ENCODE measurements around the gene BTF3L4. TPM values are rescaled to one million over a fixed set of nuclear protein-coding genes. Genes with fewer than 3 reads are reported as not detected.

BTF3L4 gene
- total RNA-seq, 2 donors from 2014 or later = 23.1 to 26.5 TPM

- Histone ChIP-seq H3K27me3 (no peaks in the 10 kb centered on the region), H3K36me3 (replicated peaks in 1 of 2; ENCODE audit: insufficient read depth in 1 of 2, low read depth in 2 of 2) (no peaks in the 10 kb centered on the region), H3K9me3 (no peaks in the 10 kb centered on the region), H3K27ac (no peak overlapping the region), H3K4me1 (peaks cover 8% of the 10 kb centered on the region), H3K4me3 (no peak overlapping the region)
- no peak for TF ChIP-seq POLR2A (IDR thresholded peaks at IDR 0.05)
- no peak for TF ChIP-seq CTCF (IDR thresholded peaks at IDR 0.05)
- intact Hi-C loops (cut with DNase I) = no loop called here
- ATAC-seq (peak; percentile 24), DNase-seq (no peak)
- 34 to 40% methylated on average over 3 of the region's 3 CpGs for WGBS, 2 donors
Measured at GRCh38 chr1:52112489-52112888, 56.4 kb downstream of the BTF3L4 start.

- Histone ChIP-seq H3K4me1 (peaks cover 30% of the 10 kb centered on the region), H3K36me3 (replicated peaks in 1 of 2; ENCODE audit: insufficient read depth in 1 of 2, low read depth in 2 of 2) (no peaks in the 10 kb centered on the region), H3K27ac (no peak overlapping the region), H3K4me3 (no peak overlapping the region), H3K9me3 (no peaks in the 10 kb centered on the region), H3K27me3 (no peaks in the 10 kb centered on the region)
- ATAC-seq = no peak
- WGBS, 2 donors = 46 to 53% methylated on average over 12 of the region's 12 CpGs
- DNase-seq = no peak
- no peak for TF ChIP-seq POLR2A (IDR thresholded peaks at IDR 0.05)
- no peak for TF ChIP-seq CTCF (IDR thresholded peaks at IDR 0.05)
- intact Hi-C loops (cut with DNase I) = loop anchor here (10.0 kb wide), 1 partner anchor 175 kb away; no protein-coding TSS in a partner anchor
Measured at GRCh38 chr1:52119301-52120079, 63.4 kb downstream of the BTF3L4 start.

- peak; percentile 29 to 61 (median 42) for DNase-seq
- WGBS, 2 donors = 28 to 32% methylated on average over 2 of the region's 2 CpGs
- no peak overlapping the region for H3K4me3 ChIP-seq
Measured at GRCh38 chr1:52122384-52122783, 66.3 kb downstream of the BTF3L4 start.

GRCh38 chr1:52123622-52124021, 67.5 kb downstream of the BTF3L4 start:
- Histone ChIP-seq H3K27me3 (no peaks in the 10 kb centered on the region), H3K9me3 (no peaks in the 10 kb centered on the region), H3K36me3 (replicated peaks in 1 of 2; ENCODE audit: insufficient read depth in 1 of 2, low read depth in 2 of 2) (no peaks in the 10 kb centered on the region), H3K4me1 (peaks cover 30% of the 10 kb centered on the region), H3K27ac (no peak overlapping the region), H3K4me3 (no peak overlapping the region)
- ATAC-seq (no peak), DNase-seq (no peak)
- intact Hi-C loops (cut with DNase I) = loop anchor here (10.0 kb wide), 1 partner anchor 171 kb away; no protein-coding TSS in a partner anchor
- TF ChIP-seq CTCF (IDR thresholded peaks at IDR 0.05) (no peak), POLR2A (IDR thresholded peaks at IDR 0.05) (no peak)
- 92 to 93% methylated on average over 6 of the region's 6 CpGs for WGBS, 2 donors

More at GRCh38 chr1:52122384-52122783, 66.3 kb downstream of the BTF3L4 start:
- TF ChIP-seq POLR2A (IDR thresholded peaks at IDR 0.05) = no peak
- no peak for TF ChIP-seq CTCF (IDR thresholded peaks at IDR 0.05)
- Histone ChIP-seq H3K27me3 (no peaks in the 10 kb centered on the region), H3K36me3 (replicated peaks in 1 of 2; ENCODE audit: insufficient read depth in 1 of 2, low read depth in 2 of 2) (no peaks in the 10 kb centered on the region), H3K4me1 (peaks cover 30% of the 10 kb centered on the region), H3K9me3 (no peaks in the 10 kb centered on the region), H3K27ac (peak overlapping the region in 3 of 4 donors; percentile 1 to 40 (median 4))
- intact Hi-C loops (cut with DNase I) = loop anchor here (10.0 kb wide), 1 partner anchor 172 kb away; no protein-coding TSS in a partner anchor
- peak; percentile 74 for ATAC-seq

All from body of pancreas (tissue), 4 donors.